ENCODE measurements around the gene SORBS1.

Gene SORBS1

DNA sequence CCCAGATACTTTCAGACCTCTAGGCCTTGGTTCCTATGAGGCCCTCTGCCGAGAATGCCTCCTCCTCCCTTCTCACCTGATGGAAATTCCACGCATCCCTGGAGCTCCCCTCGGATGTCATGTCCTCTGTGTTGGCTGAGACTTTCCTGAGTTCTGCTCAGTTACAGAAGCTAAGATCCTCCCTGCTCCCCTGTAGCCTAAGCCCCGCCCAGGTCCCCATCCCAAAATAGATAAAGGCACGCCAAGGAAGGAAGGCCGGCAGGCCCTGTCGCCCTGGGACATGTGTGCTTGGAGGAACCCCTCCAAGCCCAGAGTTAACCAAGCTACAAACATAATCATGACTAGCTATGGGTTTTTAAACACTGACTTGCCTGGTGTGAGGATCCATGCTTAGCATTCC lies 123.5 kb downstream of the SORBS1 start:
- in situ Hi-C loops (cut with HindIII; ENCODE audit: low sequenced_read_pairs): no loop called here
- H3K4me3 ChIP-seq (ENCODE audit: low read depth, low read length): no peak overlapping the region
- TF ChIP-seq, protein P1, sequence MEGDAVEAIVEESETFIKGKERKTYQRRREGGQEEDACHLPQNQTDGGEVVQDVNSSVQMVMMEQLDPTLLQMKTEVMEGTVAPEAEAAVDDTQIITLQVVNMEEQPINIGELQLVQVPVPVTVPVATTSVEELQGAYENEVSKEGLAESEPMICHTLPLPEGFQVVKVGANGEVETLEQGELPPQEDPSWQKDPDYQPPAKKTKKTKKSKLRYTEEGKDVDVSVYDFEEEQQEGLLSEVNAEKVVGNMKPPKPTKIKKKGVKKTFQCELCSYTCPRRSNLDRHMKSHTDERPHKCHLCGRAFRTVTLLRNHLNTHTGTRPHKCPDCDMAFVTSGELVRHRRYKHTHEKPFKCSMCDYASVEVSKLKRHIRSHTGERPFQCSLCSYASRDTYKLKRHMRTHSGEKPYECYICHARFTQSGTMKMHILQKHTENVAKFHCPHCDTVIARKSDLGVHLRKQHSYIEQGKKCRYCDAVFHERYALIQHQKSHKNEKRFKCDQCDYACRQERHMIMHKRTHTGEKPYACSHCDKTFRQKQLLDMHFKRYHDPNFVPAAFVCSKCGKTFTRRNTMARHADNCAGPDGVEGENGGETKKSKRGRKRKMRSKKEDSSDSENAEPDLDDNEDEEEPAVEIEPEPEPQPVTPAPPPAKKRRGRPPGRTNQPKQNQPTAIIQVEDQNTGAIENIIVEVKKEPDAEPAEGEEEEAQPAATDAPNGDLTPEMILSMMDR (IDR thresholded peaks at IDR 0.05; ENCODE audit: low read depth, low read length, missing control alignments): no peak
- no peak for DNase-seq (ENCODE audit: low read depth)

DNA sequence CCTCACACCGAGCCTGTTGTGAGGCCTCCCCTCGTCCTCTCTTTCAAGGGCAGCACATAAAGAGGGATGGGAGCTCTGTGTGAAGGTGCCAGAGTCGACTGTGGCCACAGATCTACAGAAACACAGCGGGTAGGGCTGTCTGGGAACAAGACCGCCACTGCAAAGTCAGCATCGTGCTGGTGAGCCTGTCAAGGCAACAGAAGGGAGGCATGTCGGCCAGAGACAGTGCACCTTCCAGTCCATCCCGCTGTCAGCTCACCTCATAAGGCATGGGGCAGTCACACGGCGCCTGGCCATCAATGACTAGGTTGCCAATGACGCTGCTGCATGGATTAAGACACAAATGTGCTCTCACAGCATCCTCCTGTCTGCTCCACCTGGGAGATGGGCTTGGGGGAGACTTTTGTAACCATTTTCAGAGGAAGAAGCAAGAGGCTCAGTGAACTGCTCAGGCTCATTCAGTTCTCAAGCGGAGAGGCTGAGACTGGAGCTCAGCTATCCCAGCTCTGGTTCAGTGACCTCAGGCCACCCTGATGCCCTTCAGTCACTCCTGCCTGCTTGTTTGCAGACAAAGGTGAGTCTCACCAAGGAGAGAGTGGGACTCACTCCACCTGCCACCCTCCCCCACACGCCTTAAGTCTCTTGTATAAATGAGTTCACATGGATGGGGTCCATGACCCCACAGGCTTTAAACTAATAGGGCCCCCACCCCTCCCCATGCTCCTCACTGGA lies 125.5 kb downstream of the SORBS1 start:
- TF ChIP-seq, protein P1 (IDR thresholded peaks at IDR 0.05; ENCODE audit: low read depth, low read length, missing control alignments): no peak
- H3K4me3 ChIP-seq (ENCODE audit: low read depth, low read length): no peak overlapping the region
- in situ Hi-C loops (cut with HindIII; ENCODE audit: low sequenced_read_pairs): no loop called here
- DNase-seq (ENCODE audit: low read depth): no peak

DNA sequence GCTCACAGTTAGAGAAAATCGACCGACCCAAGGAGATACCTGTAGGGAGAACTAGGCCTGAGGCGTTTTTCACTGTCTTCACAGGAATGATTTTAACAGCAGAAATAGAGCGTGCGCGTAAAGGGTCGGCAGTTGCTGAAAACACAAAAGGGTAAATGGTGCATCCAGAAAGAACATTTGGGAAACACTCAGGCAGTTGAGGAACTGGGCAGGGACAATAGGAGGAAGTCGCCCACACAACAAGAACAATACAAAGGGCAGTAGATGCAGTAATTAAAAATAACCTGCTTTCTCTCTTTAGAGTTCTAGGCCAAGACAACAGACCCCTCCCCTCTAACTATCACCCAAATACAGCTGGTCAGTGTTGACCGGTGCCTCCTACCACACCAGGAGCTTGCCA lies 126.6 kb downstream of the SORBS1 start:
- TF ChIP-seq, protein P1 (IDR thresholded peaks at IDR 0.05; ENCODE audit: low read depth, low read length, missing control alignments): no peak
- no peak for DNase-seq (ENCODE audit: low read depth)
- in situ Hi-C loops (cut with HindIII; ENCODE audit: low sequenced_read_pairs): no loop called here
- no peak overlapping the region for H3K4me3 ChIP-seq (ENCODE audit: low read depth, low read length)

DNA sequence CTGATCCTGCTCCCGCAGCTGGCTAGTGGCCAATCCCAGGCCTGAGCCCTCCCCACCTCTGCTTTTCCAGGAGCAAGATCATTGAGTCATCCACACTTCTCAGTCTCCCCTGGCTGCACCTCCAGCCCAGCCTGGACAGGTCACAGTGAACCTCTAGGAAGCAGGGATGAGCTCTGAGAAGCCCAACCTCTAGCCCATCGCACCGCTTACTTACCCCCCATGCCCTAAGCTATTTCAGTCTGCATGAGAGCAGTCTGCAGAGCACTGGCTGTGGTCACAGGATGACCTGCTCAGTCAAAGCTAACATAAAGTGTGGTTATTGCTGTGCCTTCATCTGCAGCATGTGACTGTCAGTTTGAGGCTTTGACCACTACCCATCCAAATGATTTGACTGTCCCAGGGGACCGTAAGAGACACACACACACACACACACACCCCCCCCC lies 129.2 kb downstream of the SORBS1 start:
- in situ Hi-C loops (cut with HindIII; ENCODE audit: low sequenced_read_pairs): no loop called here
- DNase-seq (ENCODE audit: low read depth): no peak

DNA sequence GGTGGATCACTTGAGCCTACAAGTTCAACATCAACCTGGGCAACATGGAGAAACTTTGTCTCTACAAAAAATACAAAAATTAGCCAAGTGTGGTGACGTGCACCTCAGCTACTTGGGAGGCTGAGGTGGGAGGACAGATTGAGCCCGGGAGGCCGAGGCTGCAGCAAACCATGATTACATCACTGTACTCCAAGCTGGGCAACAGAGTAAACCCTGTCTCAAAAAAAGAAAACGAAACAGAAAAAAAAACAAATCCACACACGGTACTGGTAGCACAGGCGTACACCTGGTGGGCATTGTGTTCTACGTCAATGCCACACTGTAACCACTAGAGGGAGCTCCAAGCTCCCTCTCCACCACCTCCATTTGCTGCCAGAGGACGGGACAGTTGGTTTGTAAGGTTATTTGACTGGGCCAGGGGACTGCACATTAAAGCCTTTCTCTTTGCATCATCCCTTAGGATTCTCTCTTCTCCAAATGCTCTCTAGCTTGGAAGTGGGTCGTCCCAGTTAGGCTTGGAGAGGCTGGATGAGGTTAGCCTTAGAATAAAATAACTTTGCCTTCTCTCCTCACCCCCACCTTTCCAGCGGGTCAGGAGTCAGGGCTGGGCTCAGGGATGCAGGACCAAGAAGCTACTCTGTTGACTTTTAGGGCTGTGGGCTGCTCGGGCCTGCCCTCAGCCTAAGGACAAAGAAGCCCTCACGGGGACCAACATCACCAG lies 130.8 kb downstream of the SORBS1 start:
- H3K4me3 ChIP-seq (ENCODE audit: low read depth, low read length): no peak overlapping the region
- TF ChIP-seq, protein P1 (IDR thresholded peaks at IDR 0.05; ENCODE audit: low read depth, low read length, missing control alignments): peak; percentile 97
- peak; percentile 37 for DNase-seq (ENCODE audit: low read depth)
- in situ Hi-C loops (cut with HindIII; ENCODE audit: low sequenced_read_pairs): no loop called here

More for the DNA sequence above, 129.2 kb downstream of the SORBS1 start:
- TF ChIP-seq, protein P1 (IDR thresholded peaks at IDR 0.05; ENCODE audit: low read depth, low read length, missing control alignments): no peak
- no peak overlapping the region for H3K4me3 ChIP-seq (ENCODE audit: low read depth, low read length)

DNA sequence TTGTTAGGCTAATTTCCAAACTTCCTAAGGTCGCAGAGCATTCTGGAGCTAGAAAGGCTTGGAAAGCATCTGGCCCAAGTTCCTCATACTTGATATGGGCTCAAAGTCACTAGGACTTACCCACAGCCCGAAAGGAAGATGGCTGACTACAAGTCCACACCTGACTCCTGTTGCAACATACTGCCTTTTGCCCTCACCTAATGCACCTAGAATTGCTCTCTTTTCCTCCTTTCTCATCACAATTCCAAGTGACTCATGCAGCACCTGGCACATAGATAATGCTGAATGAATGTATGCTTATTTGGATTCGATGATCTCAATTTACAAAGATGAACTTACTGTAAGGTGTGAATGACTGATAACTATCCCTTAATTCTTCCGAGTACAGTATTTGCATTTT lies 131.5 kb downstream of the SORBS1 start:
- no peak for DNase-seq (ENCODE audit: low read depth)
- TF ChIP-seq, protein P1 (IDR thresholded peaks at IDR 0.05; ENCODE audit: low read depth, low read length, missing control alignments): no peak
- in situ Hi-C loops (cut with HindIII; ENCODE audit: low sequenced_read_pairs): no loop called here
- no peak overlapping the region for H3K4me3 ChIP-seq (ENCODE audit: low read depth, low read length)

Data from astrocyte of the cerebellum (primary cell).